IPS-18c (cell line): ENCODE measurements around the gene RNF130.
A peak's percentile ranks its signal among the peaks of the same experiment; 100 is the strongest.

Experiments used
- H3K4me3 ChIP-seq: 2 replicates; pipeline ENCODE4 v1.7.0; 2013; ENCODE audit warnings: low read depth, mild to moderate bottlenecking, low read length, moderate library complexity; ENCODE audit not compliant: insufficient read depth
- H3K9me3 ChIP-seq: one replicate; pipeline ENCODE4 v1.6.1; 2013; ENCODE audit warnings: mild to moderate bottlenecking, low read length, moderate library complexity; ENCODE audit not compliant: control insufficient read depth, insufficient read depth

RNF130 gene

GRCh38 chr5:180077594-180078284 is 6.2 kb upstream of the RNF130 start:
- H3K9me3 ChIP-seq, result peaks cover 6% of the 10 kb centered on the region
- no peak overlapping the region; the same call in 1 of the 2 replicates for H3K4me3 ChIP-seq

- H3K9me3 ChIP-seq, result peaks cover 9% of the 10 kb centered on the region
These were observed 4.1 kb upstream of the RNF130 start for GRCh38 chr5:180075703-180076102.

GRCh38 chr5:180074462-180074861 is 2.9 kb upstream of the RNF130 start:
- Histone ChIP-seq H3K4me3 (no peak overlapping the region), H3K9me3 (peaks cover 6% of the 10 kb centered on the region)

More at GRCh38 chr5:180075703-180076102, 4.1 kb upstream of the RNF130 start:
- no peak overlapping the region for H3K4me3 ChIP-seq

DNA sequence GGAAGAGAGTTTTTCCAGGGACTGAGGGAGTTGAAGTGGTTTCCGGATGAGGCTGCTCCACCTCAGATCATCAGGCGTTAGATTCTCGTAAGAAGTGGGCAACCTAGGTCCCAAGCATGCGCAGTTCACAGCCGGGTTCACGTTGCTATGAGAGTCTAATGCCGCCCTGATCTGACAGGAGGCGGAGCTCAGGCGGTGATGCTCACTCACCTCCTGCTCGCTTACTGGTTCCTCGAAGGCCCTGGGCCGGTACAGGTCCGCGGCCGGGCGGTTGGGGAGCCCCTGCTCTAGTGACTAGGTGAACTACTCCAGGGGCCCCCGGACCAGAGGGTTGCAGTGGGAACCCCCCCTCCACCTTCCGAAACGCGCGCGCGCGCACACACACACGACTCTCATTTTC is 997 bp upstream of the RNF130 start:
- Histone ChIP-seq H3K4me3 (no peak overlapping the region), H3K9me3 (peaks cover 6% of the 10 kb centered on the region)

- Histone ChIP-seq H3K4me3 (peak overlapping the region; percentile 89; the same call in 1 of the 2 replicates), H3K9me3 (peaks cover 6% of the 10 kb centered on the region)
These were observed 643 bp upstream of the RNF130 start for GRCh38 chr5:180072256-180072548.

DNA sequence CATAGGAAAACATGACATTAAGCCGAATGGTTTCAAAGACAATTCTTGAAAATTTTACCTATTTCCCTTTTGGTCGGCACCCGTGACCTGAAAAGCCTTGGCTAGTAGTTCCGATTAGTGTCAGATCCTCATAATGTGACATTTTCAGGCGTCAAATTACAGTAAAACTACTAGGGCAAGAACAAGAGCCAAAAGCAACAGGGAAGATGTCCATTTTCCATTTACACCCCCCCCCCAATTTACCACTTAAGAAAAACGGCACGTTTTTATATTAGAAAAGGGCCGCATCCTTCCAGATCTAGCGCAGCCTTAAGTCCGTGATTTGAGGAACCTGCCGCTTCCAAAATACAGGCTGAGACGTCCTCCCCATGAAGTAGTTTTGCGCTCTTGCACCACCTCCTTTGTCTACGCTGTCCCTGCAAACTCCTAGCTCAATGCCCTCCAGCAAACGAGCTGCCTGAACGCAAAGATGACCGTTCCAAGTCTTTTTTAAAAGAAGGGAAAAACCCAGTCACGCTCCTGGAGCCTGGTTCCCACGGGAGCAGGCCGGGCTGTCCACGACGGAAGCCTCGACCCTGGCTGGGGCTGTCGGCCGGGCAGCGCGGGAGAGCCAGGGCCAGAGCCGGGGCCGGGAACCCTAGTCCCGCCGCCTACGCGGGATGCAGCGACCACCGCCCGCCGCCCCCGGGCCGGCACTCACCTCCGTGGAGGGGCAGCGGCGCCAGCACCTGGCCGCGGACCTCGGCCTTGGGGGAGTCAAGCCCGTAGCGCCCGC is 616 bp downstream of the RNF130 start:
- peaks cover 6% of the 10 kb centered on the region for H3K9me3 ChIP-seq
- peak overlapping the region; percentile 89 for H3K4me3 ChIP-seq

GRCh38 chr5:180069589-180070247 is 1.8 kb downstream of the RNF130 start:
- Histone ChIP-seq H3K4me3 (peak overlapping the region; percentile 89), H3K9me3 (peaks cover 6% of the 10 kb centered on the region)

DNA sequence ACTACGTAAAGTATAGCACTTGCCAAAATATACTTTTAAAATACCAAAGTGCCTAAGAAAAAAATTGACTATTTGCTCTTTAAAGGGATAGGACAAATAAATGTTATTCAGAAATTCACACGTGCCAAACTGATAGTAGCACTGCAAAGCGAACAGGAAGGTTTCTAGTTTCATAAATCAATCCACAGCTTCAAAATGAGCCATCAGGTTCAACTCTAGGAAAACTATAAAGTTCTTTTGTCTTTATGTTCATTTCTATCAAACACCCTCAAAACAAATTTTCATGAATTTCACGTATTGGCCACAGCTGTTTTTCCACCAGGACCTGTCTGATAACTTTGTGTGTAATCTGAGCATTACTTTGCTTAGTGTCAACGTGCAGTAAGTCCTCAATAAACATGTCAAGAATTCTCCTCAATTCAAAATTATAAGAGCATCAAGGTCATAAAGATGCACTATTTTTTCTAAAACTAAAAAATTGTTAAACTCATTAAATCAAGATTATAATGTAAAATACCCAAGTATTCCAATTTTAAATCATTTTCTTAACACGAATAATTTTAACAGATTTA is 3.0 kb downstream of the RNF130 start:
- Histone ChIP-seq H3K4me3 (no peak overlapping the region), H3K9me3 (peaks cover 6% of the 10 kb centered on the region)

- Histone ChIP-seq H3K9me3 (peaks cover 6% of the 10 kb centered on the region), H3K4me3 (peak overlapping the region; percentile 2; the same call in 1 of the 2 replicates)
These were observed 3.6 kb downstream of the RNF130 start for GRCh38 chr5:180067986-180068385.

DNA sequence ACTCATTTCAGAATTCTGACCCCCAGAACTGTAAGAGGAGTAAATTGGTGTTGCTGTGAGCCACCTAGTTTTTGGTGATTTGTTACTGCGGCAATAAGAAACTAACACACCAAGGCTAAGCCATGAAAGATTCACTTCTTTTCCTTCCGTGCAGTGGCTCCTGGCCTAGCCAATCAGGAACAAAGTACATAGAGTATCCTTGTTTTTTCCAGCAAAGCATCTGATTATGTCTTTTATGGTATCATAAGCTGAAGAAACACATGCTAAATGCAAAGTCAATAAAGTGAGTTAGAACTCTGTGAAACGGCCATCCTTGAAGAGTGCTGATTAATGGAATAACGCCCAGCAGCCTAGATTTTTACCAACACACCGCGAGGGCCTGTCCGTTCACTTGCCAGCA is 11.4 kb downstream of the RNF130 start:
- Histone ChIP-seq H3K9me3 (no peaks in the 10 kb centered on the region), H3K4me3 (no peak overlapping the region)

- Histone ChIP-seq H3K4me3 (peak overlapping the region; percentile 11; the same call in 1 of the 2 replicates), H3K9me3 (no peaks in the 10 kb centered on the region)
These were observed 12.2 kb downstream of the RNF130 start for GRCh38 chr5:180059326-180059725.

GRCh38 chr5:180056153-180056552 is 15.4 kb downstream of the RNF130 start:
- Histone ChIP-seq H3K4me3 (no peak overlapping the region), H3K9me3 (no peaks in the 10 kb centered on the region)

GRCh38 chr5:180054226-180054625 is 17.3 kb downstream of the RNF130 start:
- Histone ChIP-seq H3K9me3 (no peaks in the 10 kb centered on the region), H3K4me3 (no peak overlapping the region)

DNA sequence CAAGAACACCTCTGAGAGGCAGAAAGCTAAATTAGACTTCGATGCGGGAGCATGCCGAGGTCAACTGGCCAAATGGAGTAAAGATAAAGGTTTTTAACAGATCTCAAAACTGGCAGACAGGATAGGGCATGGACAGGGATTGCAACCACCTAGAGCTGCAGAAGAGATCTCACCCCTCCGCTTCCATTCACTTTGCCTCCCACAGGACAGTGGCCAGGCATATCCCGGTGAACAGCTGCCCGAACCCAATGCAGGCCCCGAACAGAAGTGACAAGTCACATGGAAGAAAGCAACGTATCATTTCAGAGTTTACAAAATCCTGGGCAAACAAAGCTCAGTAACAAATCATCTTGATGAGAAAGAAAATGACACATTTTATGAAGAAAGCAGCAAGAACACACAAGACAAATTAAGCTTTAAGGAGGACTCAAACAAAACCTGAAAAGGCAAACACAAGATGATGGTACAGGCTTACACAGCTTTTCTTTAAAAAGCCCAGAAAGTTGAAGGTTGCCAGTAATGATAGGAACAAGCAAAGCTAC is 18.4 kb downstream of the RNF130 start:
- H3K4me3 ChIP-seq, result no peak overlapping the region
- H3K9me3 ChIP-seq, result no peaks in the 10 kb centered on the region

- Histone ChIP-seq H3K4me3 (no peak overlapping the region), H3K9me3 (no peaks in the 10 kb centered on the region)
These were observed 19.2 kb downstream of the RNF130 start for GRCh38 chr5:180052211-180052818.

GRCh38 chr5:180050121-180050940 is 21.2 kb downstream of the RNF130 start:
- H3K9me3 ChIP-seq, result peaks cover 3% of the 10 kb centered on the region
- H3K4me3 ChIP-seq, result no peak overlapping the region
